HG03159 (cell line): ENCODE measurements around the gene SMARCC2.
"Not testable (repeated sequence)": the region's sequence is repeated elsewhere in the genome, so short reads cannot be mapped to it uniquely, and the experiment has no call there.

Experiments used
- ATAC-seq: cut with Tn5 transposase; IDR thresholded peaks from one replicate; pipeline ENCODE4 v1.9.1; 2021; ENCODE audit warnings: mild to moderate bottlenecking, moderate library complexity; ENCODE audit not compliant: unreplicated experiment

The SMARCC2 gene

DNA sequence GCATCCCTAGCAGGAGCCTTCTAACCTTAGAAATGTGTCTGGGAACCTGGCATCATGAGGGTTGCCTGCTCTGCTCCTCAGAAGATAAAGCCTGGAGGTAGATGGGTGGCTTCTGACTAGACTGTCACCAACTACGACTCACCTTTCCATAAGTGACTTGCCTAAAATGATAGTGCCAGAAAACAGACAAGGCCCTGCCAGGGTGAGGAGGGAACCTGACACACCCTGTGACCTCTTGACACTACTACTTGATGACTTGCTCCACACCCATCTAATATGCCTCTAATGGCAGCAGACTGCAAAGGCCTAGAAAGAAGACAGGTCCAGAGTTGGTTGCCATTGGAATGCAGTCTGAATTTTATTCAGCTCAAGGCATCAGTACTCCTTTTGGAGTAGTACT lies 23.1 kb upstream of the SMARCC2 start:
- no peak for ATAC-seq

DNA sequence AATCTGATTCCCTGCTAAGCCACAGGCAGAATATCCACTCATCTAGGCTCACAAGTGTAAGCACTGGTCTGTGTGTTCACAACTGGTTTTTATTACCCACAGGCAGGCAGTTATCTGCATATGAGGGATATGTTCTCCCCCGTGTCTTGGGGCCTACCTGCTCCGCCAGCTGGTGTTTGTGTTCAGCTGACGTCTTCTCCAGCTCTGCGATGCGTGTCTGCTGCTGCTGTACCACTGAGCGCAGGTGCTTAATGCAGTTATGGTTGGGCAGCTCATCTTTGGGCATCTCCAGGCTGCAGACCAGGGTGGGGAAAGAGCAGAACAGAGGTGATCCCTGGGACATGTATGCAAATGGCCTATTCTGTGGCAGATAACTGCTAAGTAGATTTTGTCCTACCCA lies 18.7 kb upstream of the SMARCC2 start:
- ATAC-seq: no peak

GRCh38 chr12:56206452-56207166 lies 17.3 kb upstream of the SMARCC2 start:
- ATAC-seq: no peak

DNA sequence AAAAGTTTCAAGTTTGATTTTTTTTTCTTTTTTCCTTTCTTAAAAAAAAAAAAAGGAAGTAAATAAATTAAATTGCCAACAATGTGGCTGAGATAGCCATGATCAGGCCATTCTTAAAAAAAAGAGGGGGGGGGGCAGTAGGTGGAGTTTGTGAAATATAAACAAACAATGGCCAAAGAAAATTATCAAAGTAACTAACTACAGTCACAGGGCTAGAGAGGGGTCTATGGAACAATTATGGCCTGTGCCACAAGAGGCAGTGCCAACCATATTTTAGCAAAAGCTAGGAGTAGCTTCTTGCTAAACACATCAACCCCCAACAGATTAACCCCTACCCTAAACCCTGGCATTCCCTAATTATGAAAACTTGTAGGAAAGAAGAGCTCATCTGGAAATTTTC lies 16.2 kb upstream of the SMARCC2 start:
- ATAC-seq: no peak

- ATAC-seq: no peak
Observed at GRCh38 chr12:56204275-56204674, 15.0 kb upstream of the SMARCC2 start.

GRCh38 chr12:56202838-56203237 lies 13.6 kb upstream of the SMARCC2 start:
- no peak for ATAC-seq

DNA sequence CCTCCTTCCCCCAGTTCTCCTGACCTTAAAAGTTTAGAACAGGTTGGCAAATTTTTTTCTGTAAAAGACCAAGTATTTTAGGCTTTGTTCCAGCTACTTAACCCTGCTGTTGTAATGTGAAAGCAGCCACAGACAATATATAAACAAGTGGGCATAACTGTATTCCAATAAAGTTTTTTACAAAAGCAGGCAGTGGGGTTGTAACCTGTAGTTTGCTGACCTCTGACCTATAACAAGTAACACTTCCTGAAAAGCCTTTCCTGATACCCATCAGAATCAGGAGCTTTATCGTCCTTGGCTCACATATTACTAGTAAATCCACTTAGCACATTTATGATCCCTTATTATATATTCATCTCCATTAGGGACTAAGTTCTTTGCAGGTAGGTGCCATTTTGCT lies 13.1 kb upstream of the SMARCC2 start:
- ATAC-seq: no peak

DNA sequence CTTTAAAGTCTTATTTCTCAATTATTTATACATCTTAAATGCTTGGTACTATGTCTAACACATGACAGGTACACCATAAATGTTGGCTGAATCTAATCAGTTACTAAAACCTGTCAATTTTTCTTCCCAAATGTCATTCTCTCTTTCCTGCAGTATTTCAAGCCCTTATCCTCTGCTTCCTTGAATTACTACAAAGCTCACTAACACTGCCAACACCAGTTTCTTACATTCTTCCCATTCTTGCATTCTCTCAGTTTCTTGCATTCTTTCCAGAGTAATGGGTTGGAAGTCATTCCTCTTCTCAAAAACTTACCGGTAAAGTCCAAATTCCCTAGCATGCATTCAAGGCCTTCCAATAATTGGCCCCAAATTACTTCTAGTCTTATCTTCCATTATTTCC lies 9.6 kb upstream of the SMARCC2 start:
- ATAC-seq: no peak

DNA sequence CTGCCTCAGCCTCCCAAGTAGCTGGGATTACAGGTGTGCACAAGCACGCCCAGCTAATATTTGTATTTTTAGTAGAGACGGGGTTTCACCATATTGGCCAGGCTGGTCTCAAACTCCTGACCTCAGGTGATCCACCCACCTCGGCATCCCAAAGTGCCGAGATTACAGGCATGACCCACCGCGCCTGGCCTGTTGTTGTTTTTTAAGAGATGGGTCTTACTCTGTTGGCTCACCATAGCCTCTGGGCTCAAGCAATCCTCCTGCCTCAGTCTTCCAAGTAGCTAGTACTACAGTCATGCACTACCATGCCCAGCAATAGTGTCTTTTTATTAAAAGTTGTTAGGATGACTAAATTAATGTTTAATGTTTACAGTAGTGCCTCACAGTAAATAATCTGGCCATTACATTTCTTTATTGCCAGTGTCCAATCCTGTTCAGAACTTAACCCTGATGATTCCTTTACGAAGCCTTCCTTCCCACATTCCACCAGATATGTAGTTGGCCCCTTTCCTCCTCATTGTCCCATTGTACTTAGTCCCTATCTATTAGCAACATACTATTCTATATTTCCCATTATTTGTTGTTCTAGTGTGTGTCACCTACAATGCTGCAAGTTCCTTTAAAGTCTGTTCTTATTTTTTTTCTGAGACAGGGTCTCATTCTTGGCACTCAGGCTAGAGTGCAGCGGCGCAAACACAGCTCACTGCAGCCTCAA lies 8.8 kb upstream of the SMARCC2 start:
- no peak for ATAC-seq

DNA sequence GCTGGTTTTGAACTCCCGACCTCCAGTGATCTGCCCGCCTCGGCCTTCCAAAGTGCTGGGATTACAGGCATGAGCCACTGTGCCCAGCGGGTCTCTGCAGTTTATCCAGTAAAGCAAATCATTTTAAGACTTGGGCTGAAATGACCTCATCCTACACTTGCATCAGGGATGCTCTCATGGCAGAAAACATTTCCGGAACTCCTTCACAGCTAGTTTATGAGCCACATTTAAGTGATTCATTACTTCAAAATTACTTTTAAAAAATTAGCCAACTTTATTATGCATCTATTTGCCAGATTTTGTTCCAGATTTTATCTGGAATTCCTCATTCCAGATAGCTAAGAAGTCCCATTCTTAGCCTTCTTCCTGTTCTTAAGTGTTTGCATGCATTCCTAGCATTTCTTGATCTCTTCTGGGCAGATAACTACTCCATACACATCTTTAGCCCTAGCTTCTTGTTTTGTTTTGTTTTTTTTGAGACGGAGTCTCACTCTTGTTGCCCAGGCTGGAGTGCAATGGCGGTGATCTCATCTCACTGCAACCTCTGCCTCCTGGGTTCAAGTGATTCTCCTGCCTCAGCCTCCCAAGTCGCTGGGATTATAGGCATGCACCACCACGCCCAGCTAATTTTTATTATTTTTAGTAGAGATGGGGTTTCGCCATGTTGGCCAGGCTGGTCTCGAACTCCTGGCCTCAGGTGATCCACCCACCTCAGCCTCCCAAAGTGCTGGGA lies 7.7 kb upstream of the SMARCC2 start:
- not testable (repeated sequence) for ATAC-seq

GRCh38 chr12:56193025-56193578 lies 3.8 kb upstream of the SMARCC2 start:
- ATAC-seq: no peak

GRCh38 chr12:56192582-56192981 lies 3.3 kb upstream of the SMARCC2 start:
- no peak for ATAC-seq

DNA sequence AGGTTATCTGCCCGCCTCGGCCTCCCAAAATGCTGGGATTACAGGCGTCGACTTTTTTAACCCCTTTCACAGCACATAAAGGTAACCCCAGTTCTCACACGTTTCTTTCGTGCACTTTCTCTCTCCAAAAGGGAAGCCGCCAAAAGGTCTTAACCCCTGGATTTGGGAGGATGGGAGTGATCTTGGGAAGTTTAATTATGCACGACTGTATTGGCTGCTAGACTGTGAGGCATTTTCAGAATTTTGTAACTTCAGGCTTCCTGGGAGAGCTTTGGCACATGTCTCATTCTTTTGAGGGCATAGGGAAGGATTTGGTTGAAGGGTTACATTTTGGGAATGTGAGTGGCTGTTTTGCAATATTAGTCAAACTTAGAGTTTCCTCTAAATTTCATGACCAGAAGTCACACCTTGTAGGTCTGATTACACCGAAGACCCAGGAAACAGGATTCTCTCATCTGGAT lies 1.4 kb upstream of the SMARCC2 start:
- no peak for ATAC-seq

GRCh38 chr12:56189918-56190694 lies 823 bp upstream of the SMARCC2 start:
- peak; percentile 51 for ATAC-seq

DNA sequence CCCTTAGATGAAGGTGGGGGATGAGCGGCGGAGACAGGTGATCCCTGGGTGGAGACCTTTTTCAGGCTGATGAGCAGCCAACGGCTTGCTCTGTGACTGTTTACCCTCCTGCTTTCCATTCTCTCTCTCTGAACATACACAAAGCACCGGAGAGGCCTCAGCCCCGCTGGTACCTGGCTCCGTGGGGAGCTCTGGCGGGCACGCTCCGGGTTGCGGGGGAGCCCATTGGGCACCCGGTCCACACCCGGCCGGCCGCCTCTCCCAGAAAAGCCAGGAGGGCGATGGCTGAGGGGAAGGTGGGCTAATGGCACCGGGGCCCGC lies 545 bp downstream of the SMARCC2 start:
- ATAC-seq: no peak

GRCh38 chr12:56188131-56188777 lies 1.0 kb downstream of the SMARCC2 start:
- no peak for ATAC-seq

DNA sequence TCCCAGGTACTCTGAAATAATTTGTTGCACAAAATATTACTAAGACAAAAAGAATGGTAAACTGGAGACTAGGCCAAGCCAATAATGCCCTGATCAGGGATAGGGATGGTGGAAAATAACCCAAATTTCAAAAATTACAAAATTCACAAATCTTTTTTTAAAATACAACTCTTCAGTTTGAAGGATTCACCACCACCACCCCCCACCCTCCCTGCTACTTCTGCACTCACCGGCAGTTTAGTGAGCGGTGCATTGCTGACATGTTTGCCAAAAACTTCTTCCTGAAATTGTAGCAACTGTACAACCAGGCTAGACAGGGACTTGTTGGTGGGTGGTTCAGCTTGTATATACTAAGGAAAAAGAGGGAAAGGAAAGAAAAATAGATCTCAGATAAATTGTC lies 2.3 kb downstream of the SMARCC2 start:
- no peak for ATAC-seq

- no peak for ATAC-seq
Observed at GRCh38 chr12:56178347-56178746, 10.9 kb downstream of the SMARCC2 start.

DNA sequence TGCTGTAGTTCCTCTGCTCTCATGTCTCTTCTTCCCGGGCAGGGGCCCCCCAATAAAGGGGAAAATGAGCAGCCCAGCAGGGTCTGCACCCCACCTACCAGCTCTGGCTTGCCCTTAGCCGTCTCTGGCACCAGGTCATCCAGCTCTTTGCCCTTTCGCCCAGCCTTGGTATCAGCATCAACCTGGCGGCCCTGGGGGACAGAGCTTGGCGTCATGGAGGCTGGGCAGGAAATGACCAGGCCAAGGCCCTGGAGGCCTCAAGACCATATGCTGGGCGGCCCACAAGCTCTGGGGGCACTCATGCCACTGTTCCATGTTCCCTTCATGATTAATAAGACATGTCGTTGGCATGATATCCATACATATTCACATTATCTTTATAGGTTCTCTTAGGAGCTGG lies 16.4 kb downstream of the SMARCC2 start:
- no peak for ATAC-seq

GRCh38 chr12:56169229-56169759 lies 20.0 kb downstream of the SMARCC2 start:
- no peak for ATAC-seq
